ENCODE data around the gene FBXW10.
A peak's percentile ranks its signal among the peaks of the same experiment; 100 is the strongest.
"Not testable (repeated sequence)": the region's sequence is repeated elsewhere in the genome, so short reads cannot be mapped to it uniquely, and the experiment has no call there.

FBXW10 gene

GRCh38 chr17:18750242-18750641 is 6.4 kb downstream of the FBXW10 start:
- not testable (repeated sequence) for DNase-seq

GRCh38 chr17:18753829-18754409 is 10.1 kb downstream of the FBXW10 start:
- not testable (repeated sequence) for DNase-seq

- not testable (repeated sequence) for DNase-seq
These were observed 12.1 kb downstream of the FBXW10 start for GRCh38 chr17:18755969-18756368.

GRCh38 chr17:18757368-18758044 is 13.7 kb downstream of the FBXW10 start:
- DNase-seq = not testable (repeated sequence)

GRCh38 chr17:18758344-18758743 is 14.5 kb downstream of the FBXW10 start:
- DNase-seq = not testable (repeated sequence)

- DNase-seq = not testable (repeated sequence)
These were observed 16.4 kb downstream of the FBXW10 start for GRCh38 chr17:18760221-18760620.

- DNase-seq = not testable (repeated sequence)
These were observed 26.7 kb downstream of the FBXW10 start for GRCh38 chr17:18770572-18770971.

GRCh38 chr17:18771066-18771465 is 27.2 kb downstream of the FBXW10 start:
- not testable (repeated sequence) for DNase-seq

- DNase-seq = no peak
These were observed 28.6 kb downstream of the FBXW10 start for GRCh38 chr17:18772471-18772870.

GRCh38 chr17:18780991-18781718 is 37.3 kb downstream of the FBXW10 start, which contains the start of gene TVP23B:
Gene TVP23B, plus strand, starts transcription at chr17:18781183. Its CDS starts 111 bp downstream, at chr17:18781294.
- DNase-seq = peak; percentile 97

GRCh38 chr17:18781805-18782204 is 38.0 kb downstream of the FBXW10 start:
- DNase-seq = not testable (repeated sequence)

- DNase-seq = not testable (repeated sequence)
These were observed 42.1 kb downstream of the FBXW10 start for GRCh38 chr17:18785933-18786332.

GRCh38 chr17:18786890-18787289 is 43.0 kb downstream of the FBXW10 start:
- DNase-seq = not testable (repeated sequence)

GRCh38 chr17:18791402-18791801 is 47.5 kb downstream of the FBXW10 start:
- not testable (repeated sequence) for DNase-seq

GRCh38 chr17:18794841-18795240 is 51.0 kb downstream of the FBXW10 start:
- not testable (repeated sequence) for DNase-seq

GRCh38 chr17:18796887-18797286 is 53.0 kb downstream of the FBXW10 start:
- not testable (repeated sequence) for DNase-seq

GRCh38 chr17:18803458-18804245 is 59.8 kb downstream of the FBXW10 start:
- not testable (repeated sequence) for DNase-seq

- DNase-seq = not testable (repeated sequence)
These were observed 72.1 kb downstream of the FBXW10 start for GRCh38 chr17:18815924-18816323.

GRCh38 chr17:18816489-18817371 is 72.9 kb downstream of the FBXW10 start:
- DNase-seq = peak; percentile 2 to 22

- DNase-seq = not testable (repeated sequence)
These were observed 77.6 kb downstream of the FBXW10 start for GRCh38 chr17:18821430-18821829.

GRCh38 chr17:18827613-18828012 is 83.8 kb downstream of the FBXW10 start:
- not testable (repeated sequence) for DNase-seq
